GM12878 (cell line): ENCODE results near the gene CCP110. TPM values are rescaled to one million over a fixed set of nuclear protein-coding genes. Genes with fewer than 3 reads are reported as not detected.

ENCODE experiments used
- ATAC-seq: fragments of 200-7000 bp; cut with Tn5 transposase; 3 replicates; pipeline ENCODE4 v1.9.1; 2020; ENCODE audit warnings: mild to moderate bottlenecking, moderate library complexity
- BruUV-seq: library from RNA; stranded (reverse); fragments of 400-500 nt; replicated peaks from 2 replicates; lab custom pipeline; 2021; lab: Mats Ljungman, UMichigan
- CTCF ChIA-PET: fragments of 300-600 bp; sonication (Branson Sonifier 250); formaldehyde crosslinking; extraction: SDS; loops from one replicate; lab custom pipeline; 2021; ENCODE audit warnings: inconsistent platforms; lab: Yijun Ruan, JAX
- POLR2A ChIA-PET: fragments of 350-600 bp; formaldehyde crosslinking; extraction: SDS; loops from one replicate; lab custom pipeline; 2021; ENCODE audit warnings: inconsistent platforms; lab: Charles Lee
- RAD21 ChIA-PET: fragments of 300-600 bp; sonication (Branson Sonifier 250); formaldehyde crosslinking; loops from one replicate; lab custom pipeline; 2023; ENCODE audit warnings: antibody characterized with exemption; ENCODE audit not compliant: unreplicated experiment; lab: Charles Lee
- SMC1A ChIA-PET: fragments of 300-600 bp; sonication (Branson Sonifier 250); formaldehyde crosslinking; loops from one replicate; lab custom pipeline; 2023; ENCODE audit not compliant: unreplicated experiment, uncharacterized antibody; lab: Charles Lee
- DNase-seq: peaks from one replicate; pipeline ENCODE4 v3.0.0-alpha.2; 2011; ENCODE audit warnings: low read depth, low spot score
- FAIRE-seq: peaks from 3 replicates; lab custom pipeline; 2011; peaks lifted over from hg19 to GRCh38; lab: Jason Lieb, UNC
- H2AFZ ChIP-seq: 2 replicates; pipeline ENCODE4 v1.6.0; 2011; ENCODE audit warnings: low read depth, low read length, control low read depth; ENCODE audit not compliant: control insufficient read depth
- H3K27ac ChIP-seq: 2 replicates; pipeline ENCODE4 v1.5.1; 2011; ENCODE audit warnings: control low read depth; ENCODE audit not compliant: control insufficient read depth, insufficient read depth
- H3K27me3 ChIP-seq, 2 experiments: replicated peaks in 1 of 2; 2 replicates each; pipeline versions ENCODE4 v1.6.0 to v1.6.1; 2011; ENCODE audit warnings: low read length in 1 of 2; ENCODE audit not compliant: control insufficient read depth in 2 of 2, insufficient read depth in 2 of 2
- H3K36me3 ChIP-seq, 2 experiments: 2 replicates each; pipeline ENCODE4 v1.5.1; 2011; ENCODE audit warnings: low read length in 1 of 2; ENCODE audit not compliant: control insufficient read depth in 2 of 2, insufficient read depth in 2 of 2
- H3K4me1 ChIP-seq: 2 replicates; pipeline ENCODE4 v1.6.1; 2011; ENCODE audit warnings: mild to moderate bottlenecking, low read length, moderate library complexity, mixed read lengths; ENCODE audit not compliant: control insufficient read depth, insufficient read depth
- H3K4me2 ChIP-seq: 2 replicates; pipeline ENCODE4 v1.6.0; 2011; ENCODE audit warnings: control low read depth; ENCODE audit not compliant: control insufficient read depth, insufficient read depth
- H3K4me3 ChIP-seq: fragments of 200-600 bp; sonication (generic); 2 replicates; pipeline ENCODE4 v1.5.1; 2016
- H3K79me2 ChIP-seq: 2 replicates; pipeline ENCODE4 v1.6.0; 2011; ENCODE audit warnings: low read length; ENCODE audit not compliant: control insufficient read depth, insufficient read depth
- H3K9ac ChIP-seq: 2 replicates; pipeline ENCODE4 v1.8.0; 2011; ENCODE audit warnings: low read length, control low read depth, mixed read lengths; ENCODE audit not compliant: control insufficient read depth, insufficient read depth
- H3K9me3 ChIP-seq: replicated peaks from 3 replicates; pipeline ENCODE4 v1.5.1; 2011; ENCODE audit warnings: mild to moderate bottlenecking, low read length; ENCODE audit not compliant: control insufficient read depth, insufficient read depth
- H4K20me1 ChIP-seq: 2 replicates; pipeline ENCODE4 v1.6.0; 2011; ENCODE audit not compliant: control insufficient read depth, insufficient read depth
- CBX3 ChIP-seq: fragments of 200-600 bp; sonication (generic); IDR thresholded peaks from 2 replicates; pipeline ENCODE4 v1.6.1; 2016; ENCODE audit warnings: low read depth, borderline replicate concordance
- RB1 ChIP-seq: fragments of 450-650 bp; formaldehyde crosslinking; IDR thresholded peaks from 2 replicates; pipeline ENCODE4 v1.6.1; 2017; ENCODE audit warnings: mild to moderate bottlenecking, borderline replicate concordance
- WGBS: methylation state at CpG from one replicate; pipeline ENCODE4 v1.1.6; 2016; ENCODE audit warnings: low lambda C conversion rate; ENCODE audit not compliant: insufficient replicate concordance, insufficient coverage; ENCODE audit errors: missing lambda C conversion rate; 5-methylcytosine and 5-hydroxymethylcytosine counted together
- in situ Hi-C: fragments of 300-500 bp; cut with MboI; formaldehyde crosslinking; loops from 9 replicates; pipeline ENCODE4 v1.14.3; 2018; ENCODE audit warnings: mixed read lengths
- intact Hi-C: fragments of 100-400 bp; cut with micrococcal nuclease; formaldehyde crosslinking; loops from one replicate; pipeline ENCODE4 v1.14.2; 2022; ENCODE audit not compliant: unreplicated experiment
- polyA plus RNA-seq, 11 experiments: library from polyadenylated mRNA; depleted of rRNA in 4 of 11; unstranded in 6 of 11; stranded (reverse) in 5 of 11; fragments of >200 nt; fragmentation: Nextera tagmentation in 4 of 11; fragmentation: Illumina TruSeq in 1 of 11; extraction: Ambion mirVana in 4 of 11; extraction: Trizol in 1 of 11; gene quantifications; 1 replicate in 1 of 11; 2 replicates in 10 of 11; pipeline versions ENCODE4 v1.2.1 to v1.2.3, GENCODE V29; 2011 to 2016; ENCODE audit warnings: inconsistent platforms in 2 of 11, missing spikeins in 2 of 11, low read depth in 1 of 11
- total RNA-seq, 4 experiments: library from RNA; depleted of rRNA in 3 of 4; stranded (reverse); fragments of >200 nt in 3 of 4; fragmentation: Illumina TruSeq in 1 of 4; extraction: Trizol in 1 of 4; gene quantifications; 2 replicates each; pipeline versions ENCODE4 v1.2.1 to v1.2.3, GENCODE V29; 2013 to 2021
- TF ChIP-seq, protein P1 (sequence below): fragments of 450-650 bp; IDR thresholded peaks from 2 replicates; pipeline ENCODE4 v1.6.1; 2017; ENCODE audit warnings: borderline replicate concordance
- TF ChIP-seq, protein P2 (sequence below): fragments of 450-650 bp; IDR thresholded peaks from 2 replicates; pipeline ENCODE4 v1.6.1; 2017; ENCODE audit warnings: mild to moderate bottlenecking, moderate library complexity

Gene CCP110
- total and polyA plus RNA-seq, 10 of the 15 experiments (the other 5 are each of a cell fraction or from before 2014, with no cell fraction given): 6.4 to 38.1 (median 26.7) TPM

DNA sequence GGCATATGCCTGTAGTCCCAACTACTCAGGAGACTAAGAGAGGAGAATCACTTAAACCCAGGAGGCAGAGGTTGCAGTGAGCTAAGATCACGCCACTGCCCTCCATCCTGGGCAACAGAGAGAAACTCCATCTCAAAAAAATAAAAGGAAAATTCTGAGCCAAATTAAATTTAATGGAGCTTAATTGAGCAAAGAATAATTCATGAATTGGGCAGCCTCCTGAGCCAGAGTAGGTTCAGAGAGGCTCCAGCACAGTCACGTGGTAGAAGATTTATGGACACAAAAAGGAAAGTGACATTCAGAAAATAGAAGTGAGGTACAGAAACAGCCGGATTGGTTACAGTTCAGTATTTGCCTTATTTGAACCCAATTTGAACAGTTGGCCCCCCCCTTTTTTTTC is 42.6 kb downstream of the CCP110 start:
- FAIRE-seq: no peak
- Histone ChIP-seq H3K4me1 (no peaks in the 10 kb centered on the region), H3K9me3 (no peaks in the 10 kb centered on the region), H3K27me3 (no peaks in the 10 kb centered on the region), H3K4me2 (no peak overlapping the region), H3K79me2 (no peaks in the 10 kb centered on the region; the same call in 1 of the 2 replicates), H3K36me3 (peaks cover 4% of the 10 kb centered on the region in 2 experiments; a peak in 2 of 4 replicates), H4K20me1 (no peaks in the 10 kb centered on the region), H2AFZ (no peak overlapping the region), H3K27ac (no peak overlapping the region), H3K9ac (no peak overlapping the region), H3K4me3 (no peak overlapping the region)
- POLR2A ChIA-PET: no interaction called here
- TF ChIP-seq, protein P1, sequence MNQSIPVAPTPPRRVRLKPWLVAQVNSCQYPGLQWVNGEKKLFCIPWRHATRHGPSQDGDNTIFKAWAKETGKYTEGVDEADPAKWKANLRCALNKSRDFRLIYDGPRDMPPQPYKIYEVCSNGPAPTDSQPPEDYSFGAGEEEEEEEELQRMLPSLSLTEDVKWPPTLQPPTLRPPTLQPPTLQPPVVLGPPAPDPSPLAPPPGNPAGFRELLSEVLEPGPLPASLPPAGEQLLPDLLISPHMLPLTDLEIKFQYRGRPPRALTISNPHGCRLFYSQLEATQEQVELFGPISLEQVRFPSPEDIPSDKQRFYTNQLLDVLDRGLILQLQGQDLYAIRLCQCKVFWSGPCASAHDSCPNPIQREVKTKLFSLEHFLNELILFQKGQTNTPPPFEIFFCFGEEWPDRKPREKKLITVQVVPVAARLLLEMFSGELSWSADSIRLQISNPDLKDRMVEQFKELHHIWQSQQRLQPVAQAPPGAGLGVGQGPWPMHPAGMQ: no peak
- TF ChIP-seq, protein P2, sequence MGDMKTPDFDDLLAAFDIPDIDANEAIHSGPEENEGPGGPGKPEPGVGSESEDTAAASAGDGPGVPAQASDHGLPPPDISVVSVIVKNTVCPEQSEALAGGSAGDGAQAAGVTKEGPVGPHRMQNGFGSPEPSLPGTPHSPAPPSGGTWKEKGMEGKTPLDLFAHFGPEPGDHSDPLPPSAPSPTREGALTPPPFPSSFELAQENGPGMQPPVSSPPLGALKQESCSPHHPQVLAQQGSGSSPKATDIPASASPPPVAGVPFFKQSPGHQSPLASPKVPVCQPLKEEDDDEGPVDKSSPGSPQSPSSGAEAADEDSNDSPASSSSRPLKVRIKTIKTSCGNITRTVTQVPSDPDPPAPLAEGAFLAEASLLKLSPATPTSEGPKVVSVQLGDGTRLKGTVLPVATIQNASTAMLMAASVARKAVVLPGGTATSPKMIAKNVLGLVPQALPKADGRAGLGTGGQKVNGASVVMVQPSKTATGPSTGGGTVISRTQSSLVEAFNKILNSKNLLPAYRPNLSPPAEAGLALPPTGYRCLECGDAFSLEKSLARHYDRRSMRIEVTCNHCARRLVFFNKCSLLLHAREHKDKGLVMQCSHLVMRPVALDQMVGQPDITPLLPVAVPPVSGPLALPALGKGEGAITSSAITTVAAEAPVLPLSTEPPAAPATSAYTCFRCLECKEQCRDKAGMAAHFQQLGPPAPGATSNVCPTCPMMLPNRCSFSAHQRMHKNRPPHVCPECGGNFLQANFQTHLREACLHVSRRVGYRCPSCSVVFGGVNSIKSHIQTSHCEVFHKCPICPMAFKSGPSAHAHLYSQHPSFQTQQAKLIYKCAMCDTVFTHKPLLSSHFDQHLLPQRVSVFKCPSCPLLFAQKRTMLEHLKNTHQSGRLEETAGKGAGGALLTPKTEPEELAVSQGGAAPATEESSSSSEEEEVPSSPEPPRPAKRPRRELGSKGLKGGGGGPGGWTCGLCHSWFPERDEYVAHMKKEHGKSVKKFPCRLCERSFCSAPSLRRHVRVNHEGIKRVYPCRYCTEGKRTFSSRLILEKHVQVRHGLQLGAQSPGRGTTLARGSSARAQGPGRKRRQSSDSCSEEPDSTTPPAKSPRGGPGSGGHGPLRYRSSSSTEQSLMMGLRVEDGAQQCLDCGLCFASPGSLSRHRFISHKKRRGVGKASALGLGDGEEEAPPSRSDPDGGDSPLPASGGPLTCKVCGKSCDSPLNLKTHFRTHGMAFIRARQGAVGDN: no peak
- TF ChIP-seq RB1 (no peak), CBX3 (no peak)
- SMC1A ChIA-PET: interaction anchor here (0.7 kb wide), 1 partner anchor 58 kb away, joined by 3 read pairs; no protein-coding TSS in a partner anchor
- CTCF ChIA-PET: interaction anchor here (0.7 to 1.4 kb wide), 2 partner anchors 9 to 778 kb away, joined by 3 read pairs; no protein-coding TSS in a partner anchor
- in situ Hi-C loops: no loop called here
- intact Hi-C loops: no loop called here
- RAD21 ChIA-PET: no interaction called here
- BruUV-seq: no TSS peak
- ATAC-seq: no peak
- whole genome bisulfite sequencing: 96% methylated on average over 3 of the region's 3 CpGs
- DNase-seq: no peak
